Mucosa of rectum (tissue), 2 donors: ENCODE data around the gene KLC3.

Experiments
- H3K27ac ChIP-seq, 2 donors: one replicate each; pipeline ENCODE4 v1.7.0; 2013; ENCODE audit warnings: inconsistent platforms in 2 of 2, low read depth in 2 of 2, low read length in 2 of 2
- H3K27me3 ChIP-seq, 2 donors: one replicate each; pipeline ENCODE4 v1.7.0; 2013; ENCODE audit warnings: low read length in 2 of 2; ENCODE audit not compliant: control insufficient read depth in 2 of 2, insufficient read depth in 2 of 2
- H3K36me3 ChIP-seq, 2 donors: one replicate each; pipeline ENCODE4 v1.7.0; 2013; ENCODE audit warnings: low read length in 2 of 2; ENCODE audit not compliant: control insufficient read depth in 2 of 2, insufficient read depth in 2 of 2
- H3K4me1 ChIP-seq, 2 donors: one replicate each; pipeline ENCODE4 v1.7.0; 2013; ENCODE audit warnings: low read length in 2 of 2, mild to moderate bottlenecking in 1 of 2; ENCODE audit not compliant: control insufficient read depth in 2 of 2, insufficient read depth in 2 of 2
- H3K4me3 ChIP-seq, 2 donors: one replicate each; pipeline ENCODE4 v1.7.0; 2013; ENCODE audit warnings: low read length in 2 of 2
- H3K9ac ChIP-seq, 2 donors: one replicate each; pipeline ENCODE4 v1.7.0; 2013; ENCODE audit warnings: low read length in 2 of 2, low read depth in 1 of 2, mild to moderate bottlenecking in 1 of 2
- H3K9me3 ChIP-seq, 2 donors: one replicate each; pipeline ENCODE4 v1.7.0; 2013; ENCODE audit warnings: low read length in 2 of 2; ENCODE audit not compliant: control insufficient read depth in 2 of 2
- donor health status: healthy.
- donor health status: Normal muscosa, but diverticular disease.

The KLC3 gene

GRCh38 chr19:45314708-45315245 is 25.8 kb upstream of the KLC3 start:
- H3K9ac ChIP-seq, result no peak overlapping the region
- no peak overlapping the region for H3K4me3 ChIP-seq
- no peaks in the 10 kb centered on the region for H3K9me3 ChIP-seq
- no peaks in the 10 kb centered on the region for H3K4me1 ChIP-seq
- H3K27me3 ChIP-seq, result peaks cover 3 to 9% of the 10 kb centered on the region in 2 donors
- H3K27ac ChIP-seq, result no peak overlapping the region
- H3K36me3 ChIP-seq, result no peaks in the 10 kb centered on the region

GRCh38 chr19:45315304-45315703 is 25.2 kb upstream of the KLC3 start:
- H3K4me1 ChIP-seq, result no peaks in the 10 kb centered on the region
- H3K27me3 ChIP-seq, result peaks cover 3 to 9% of the 10 kb centered on the region in 2 donors
- no peaks in the 10 kb centered on the region for H3K36me3 ChIP-seq
- H3K27ac ChIP-seq, result no peak overlapping the region
- H3K9me3 ChIP-seq, result no peaks in the 10 kb centered on the region
- H3K4me3 ChIP-seq, result no peak overlapping the region
- no peak overlapping the region for H3K9ac ChIP-seq

- Histone ChIP-seq H3K27ac (no peak overlapping the region), H3K9ac (no peak overlapping the region)
Observed at GRCh38 chr19:45320997-45321775, 19.4 kb upstream of the KLC3 start.

DNA sequence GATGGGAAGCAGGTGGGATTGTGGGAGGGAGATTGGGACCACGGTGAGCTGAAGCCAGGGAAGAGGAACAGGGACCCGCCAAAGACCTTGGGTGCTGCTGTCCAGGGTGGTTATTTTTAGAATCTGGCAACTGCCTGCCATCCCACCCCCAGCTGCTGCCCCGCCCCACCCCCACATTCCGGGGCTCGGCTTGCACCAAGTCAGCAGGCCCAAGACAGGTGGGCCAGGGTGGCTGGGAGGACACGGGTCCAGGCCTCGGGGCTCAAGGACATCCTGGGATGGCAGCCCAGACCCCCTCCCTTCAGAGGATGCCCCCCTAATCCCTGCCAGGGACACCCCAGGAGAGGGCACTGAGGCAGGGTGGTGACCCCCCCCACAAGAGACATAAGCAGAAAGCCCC is 18.7 kb upstream of the KLC3 start:
- Histone ChIP-seq H3K36me3 (no peaks in the 10 kb centered on the region), H3K4me3 (no peak overlapping the region), H3K9me3 (no peaks in the 10 kb centered on the region), H3K27me3 (peaks cover 10 to 20% of the 10 kb centered on the region in 2 donors), H3K9ac (no peak overlapping the region), H3K27ac (no peak overlapping the region), H3K4me1 (no peaks in the 10 kb centered on the region)

More at GRCh38 chr19:45320997-45321775, 19.4 kb upstream of the KLC3 start:
- Histone ChIP-seq H3K4me1 (no peaks in the 10 kb centered on the region), H3K36me3 (no peaks in the 10 kb centered on the region), H3K4me3 (no peak overlapping the region), H3K9me3 (no peaks in the 10 kb centered on the region), H3K27me3 (peaks cover 13 to 20% of the 10 kb centered on the region in 2 donors)

GRCh38 chr19:45322311-45322710 is 18.2 kb upstream of the KLC3 start:
- H3K9ac ChIP-seq, result no peak overlapping the region
- H3K9me3 ChIP-seq, result no peaks in the 10 kb centered on the region
- no peaks in the 10 kb centered on the region for H3K4me1 ChIP-seq
- H3K36me3 ChIP-seq, result no peaks in the 10 kb centered on the region
- no peak overlapping the region for H3K27ac ChIP-seq
- H3K27me3 ChIP-seq, result peaks cover 10 to 20% of the 10 kb centered on the region in 2 donors
- H3K4me3 ChIP-seq, result no peak overlapping the region

- Histone ChIP-seq H3K4me1 (no peaks in the 10 kb centered on the region), H3K4me3 (no peak within 1 kb of the TSS), H3K27me3 (peaks cover 10 to 20% of the 10 kb centered on the region in 2 donors), H3K9ac (no peak within 1 kb of the TSS), H3K36me3 (no peaks in the 10 kb centered on the region), H3K9me3 (no peaks in the 10 kb centered on the region), H3K27ac (no peak within 1 kb of the TSS)
Observed at GRCh38 chr19:45322744-45323281, 17.7 kb upstream of the KLC3 start, which contains the start of gene CKM. Gene CKM, minus strand, starts transcription at chr19:45322875. Its CDS starts 3,162 bp downstream, at chr19:45319713.

DNA sequence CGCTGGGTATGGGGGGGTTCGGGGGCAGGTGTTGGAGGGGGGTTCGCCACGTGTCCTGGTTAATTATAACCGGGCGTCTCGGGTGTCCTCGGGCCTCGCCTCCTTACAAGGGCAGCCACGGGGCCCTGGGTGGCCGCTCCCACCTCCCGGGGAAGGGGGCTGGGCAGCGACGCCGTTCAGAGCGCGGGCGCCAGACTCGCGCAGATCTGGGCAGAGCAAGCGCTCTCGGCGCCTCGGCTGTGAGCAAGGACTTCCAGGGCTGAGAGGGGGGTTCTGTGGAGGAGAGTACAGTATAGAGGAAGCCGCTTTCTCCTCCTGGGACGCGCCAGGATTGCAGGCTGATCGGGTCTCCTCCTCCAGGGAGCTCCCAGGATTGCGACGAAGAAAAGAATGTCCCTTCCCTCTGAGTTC is 16.9 kb upstream of the KLC3 start:
- Histone ChIP-seq H3K9ac (no peak overlapping the region), H3K4me1 (no peaks in the 10 kb centered on the region), H3K9me3 (no peaks in the 10 kb centered on the region), H3K4me3 (no peak overlapping the region), H3K27me3 (peaks cover 10 to 18% of the 10 kb centered on the region in 2 donors), H3K27ac (no peak overlapping the region), H3K36me3 (no peaks in the 10 kb centered on the region)

DNA sequence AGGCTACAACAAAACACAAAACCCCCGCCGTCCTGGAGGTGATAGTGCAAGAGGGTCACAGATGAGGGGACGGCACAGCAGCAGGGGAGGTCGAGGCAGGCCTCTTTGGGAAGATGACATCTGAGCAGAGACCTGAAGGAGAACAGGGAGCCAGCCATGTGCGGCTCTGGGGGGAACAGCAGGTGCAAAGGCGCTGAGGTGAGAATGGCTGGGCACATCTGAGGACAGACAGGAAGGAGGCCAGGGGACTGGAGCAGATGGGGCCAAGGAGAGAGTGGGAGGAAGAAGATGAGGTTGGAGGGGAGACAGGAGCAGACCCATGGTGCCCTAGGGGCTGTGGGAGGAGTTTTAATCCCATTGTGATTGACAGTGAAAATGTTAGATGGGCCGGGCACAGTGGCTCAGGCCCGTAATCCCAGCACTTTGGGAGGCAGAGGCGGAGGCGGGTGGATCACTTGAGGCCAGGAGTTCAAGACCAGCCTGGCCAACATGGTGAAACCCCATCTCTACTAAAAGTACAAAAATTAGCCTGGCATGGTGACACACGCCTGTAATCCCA is 16.1 kb upstream of the KLC3 start:
- Histone ChIP-seq H3K27me3 (peaks cover 10 to 18% of the 10 kb centered on the region in 2 donors), H3K27ac (no peak overlapping the region), H3K36me3 (no peaks in the 10 kb centered on the region), H3K9me3 (no peaks in the 10 kb centered on the region), H3K9ac (no peak overlapping the region), H3K4me1 (no peaks in the 10 kb centered on the region), H3K4me3 (no peak overlapping the region)

GRCh38 chr19:45327404-45328143 is 13.0 kb upstream of the KLC3 start:
- H3K4me3 ChIP-seq, result no peak overlapping the region
- peaks cover 7 to 12% of the 10 kb centered on the region in 2 donors for H3K27me3 ChIP-seq
- no peaks in the 10 kb centered on the region for H3K9me3 ChIP-seq
- H3K27ac ChIP-seq, result no peak overlapping the region
- H3K4me1 ChIP-seq, result no peaks in the 10 kb centered on the region
- no peaks in the 10 kb centered on the region for H3K36me3 ChIP-seq
- no peak overlapping the region for H3K9ac ChIP-seq
